MM.1S (cell line): ENCODE results near the gene INTS6L.

Experiments used
- EZH2 ChIP-seq: fragments of 300-600 bp; sonication (generic); optimal IDR thresholded peaks from 2 replicates; pipeline ENCODE3; 2017; ENCODE audit warnings: low read depth, mild to moderate bottlenecking, antibody characterized with exemption, low read length, mixed read lengths
- EZH2phosphoT487 ChIP-seq: fragments of 300-600 bp; sonication (generic); IDR thresholded peaks from 2 replicates; pipeline ENCODE4 v1.6.1; 2018; ENCODE audit warnings: antibody characterized with exemption, low read length
- TF ChIP-seq, protein P1 (sequence below): fragments of 300-600 bp; sonication (generic); IDR thresholded peaks from 2 replicates; pipeline ENCODE4 v1.5.1; 2016; ENCODE audit warnings: antibody characterized with exemption, low read length, mixed read lengths

DNA sequence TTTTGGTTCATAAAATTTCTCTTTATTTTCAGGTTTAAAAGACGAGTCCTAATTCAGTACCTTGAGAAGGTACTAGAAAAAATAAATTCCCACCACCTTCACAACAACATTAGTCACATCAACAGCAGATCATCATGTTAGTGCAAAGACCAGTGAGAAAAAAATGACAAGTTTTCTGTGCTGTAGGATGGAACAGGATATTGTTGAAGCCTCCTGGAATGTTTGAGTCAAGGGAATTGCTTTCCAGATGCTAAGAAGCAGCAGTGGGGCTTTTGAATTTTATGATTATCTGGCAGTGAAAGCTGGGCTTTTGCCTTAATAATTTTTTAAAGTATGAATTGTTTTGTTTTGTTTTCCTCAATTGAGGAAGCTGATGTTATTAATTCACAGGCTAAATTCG is 61.0 kb downstream of the INTS6L start:
- TF ChIP-seq EZH2phosphoT487 (no peak), EZH2 (no peak)
- TF ChIP-seq, protein P1, sequence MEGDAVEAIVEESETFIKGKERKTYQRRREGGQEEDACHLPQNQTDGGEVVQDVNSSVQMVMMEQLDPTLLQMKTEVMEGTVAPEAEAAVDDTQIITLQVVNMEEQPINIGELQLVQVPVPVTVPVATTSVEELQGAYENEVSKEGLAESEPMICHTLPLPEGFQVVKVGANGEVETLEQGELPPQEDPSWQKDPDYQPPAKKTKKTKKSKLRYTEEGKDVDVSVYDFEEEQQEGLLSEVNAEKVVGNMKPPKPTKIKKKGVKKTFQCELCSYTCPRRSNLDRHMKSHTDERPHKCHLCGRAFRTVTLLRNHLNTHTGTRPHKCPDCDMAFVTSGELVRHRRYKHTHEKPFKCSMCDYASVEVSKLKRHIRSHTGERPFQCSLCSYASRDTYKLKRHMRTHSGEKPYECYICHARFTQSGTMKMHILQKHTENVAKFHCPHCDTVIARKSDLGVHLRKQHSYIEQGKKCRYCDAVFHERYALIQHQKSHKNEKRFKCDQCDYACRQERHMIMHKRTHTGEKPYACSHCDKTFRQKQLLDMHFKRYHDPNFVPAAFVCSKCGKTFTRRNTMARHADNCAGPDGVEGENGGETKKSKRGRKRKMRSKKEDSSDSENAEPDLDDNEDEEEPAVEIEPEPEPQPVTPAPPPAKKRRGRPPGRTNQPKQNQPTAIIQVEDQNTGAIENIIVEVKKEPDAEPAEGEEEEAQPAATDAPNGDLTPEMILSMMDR, result no peak
